Inflammatory macrophage treated with lipopolysaccharide for 1 hour (primary cell): Measurements from ENCODE around the gene RNF223.
"Not testable (repeated sequence)": the region's sequence is repeated elsewhere in the genome, so short reads cannot be mapped to it uniquely, and the experiment has no call there.

Experiments
- DNase-seq, 2 donors: peaks; one replicate each; pipeline ENCODE4 v3.0.0-alpha.2; 2020 to 2022

RNF223 gene

DNA sequence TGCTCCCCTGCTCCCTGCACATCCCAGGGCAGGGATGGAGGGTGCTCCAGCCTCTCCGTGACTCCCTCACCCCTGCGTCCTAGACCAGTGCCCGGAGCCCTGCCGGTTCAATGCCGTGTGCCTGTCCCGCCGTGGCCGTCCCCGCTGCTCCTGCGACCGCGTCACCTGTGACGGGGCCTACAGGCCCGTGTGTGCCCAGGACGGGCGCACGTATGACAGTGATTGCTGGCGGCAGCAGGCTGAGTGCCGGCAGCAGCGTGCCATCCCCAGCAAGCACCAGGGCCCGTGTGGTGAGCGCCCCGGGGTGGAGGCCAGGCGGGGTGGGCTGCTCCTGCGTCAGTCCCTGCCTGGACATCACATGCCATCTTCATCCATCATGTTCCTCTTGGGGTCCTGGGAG, 32.2 kb downstream of the RNF223 start:
- DNase-seq: no peak

DNA sequence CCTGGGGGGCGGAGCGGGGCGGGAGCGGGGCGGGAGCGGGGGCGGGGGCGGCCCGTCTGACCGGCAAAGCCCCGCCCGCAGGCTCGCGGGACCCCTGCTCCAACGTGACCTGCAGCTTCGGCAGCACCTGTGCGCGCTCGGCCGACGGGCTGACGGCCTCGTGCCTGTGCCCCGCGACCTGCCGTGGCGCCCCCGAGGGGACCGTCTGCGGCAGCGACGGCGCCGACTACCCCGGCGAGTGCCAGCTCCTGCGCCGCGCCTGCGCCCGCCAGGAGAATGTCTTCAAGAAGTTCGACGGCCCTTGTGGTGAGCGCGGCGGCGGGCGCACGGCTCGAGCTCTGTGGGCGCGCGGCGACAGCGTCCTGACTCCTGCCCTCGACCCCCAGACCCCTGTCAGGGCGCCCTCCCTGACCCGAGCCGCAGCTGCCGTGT, 33.0 kb downstream of the RNF223 start:
- no peak for DNase-seq

DNA sequence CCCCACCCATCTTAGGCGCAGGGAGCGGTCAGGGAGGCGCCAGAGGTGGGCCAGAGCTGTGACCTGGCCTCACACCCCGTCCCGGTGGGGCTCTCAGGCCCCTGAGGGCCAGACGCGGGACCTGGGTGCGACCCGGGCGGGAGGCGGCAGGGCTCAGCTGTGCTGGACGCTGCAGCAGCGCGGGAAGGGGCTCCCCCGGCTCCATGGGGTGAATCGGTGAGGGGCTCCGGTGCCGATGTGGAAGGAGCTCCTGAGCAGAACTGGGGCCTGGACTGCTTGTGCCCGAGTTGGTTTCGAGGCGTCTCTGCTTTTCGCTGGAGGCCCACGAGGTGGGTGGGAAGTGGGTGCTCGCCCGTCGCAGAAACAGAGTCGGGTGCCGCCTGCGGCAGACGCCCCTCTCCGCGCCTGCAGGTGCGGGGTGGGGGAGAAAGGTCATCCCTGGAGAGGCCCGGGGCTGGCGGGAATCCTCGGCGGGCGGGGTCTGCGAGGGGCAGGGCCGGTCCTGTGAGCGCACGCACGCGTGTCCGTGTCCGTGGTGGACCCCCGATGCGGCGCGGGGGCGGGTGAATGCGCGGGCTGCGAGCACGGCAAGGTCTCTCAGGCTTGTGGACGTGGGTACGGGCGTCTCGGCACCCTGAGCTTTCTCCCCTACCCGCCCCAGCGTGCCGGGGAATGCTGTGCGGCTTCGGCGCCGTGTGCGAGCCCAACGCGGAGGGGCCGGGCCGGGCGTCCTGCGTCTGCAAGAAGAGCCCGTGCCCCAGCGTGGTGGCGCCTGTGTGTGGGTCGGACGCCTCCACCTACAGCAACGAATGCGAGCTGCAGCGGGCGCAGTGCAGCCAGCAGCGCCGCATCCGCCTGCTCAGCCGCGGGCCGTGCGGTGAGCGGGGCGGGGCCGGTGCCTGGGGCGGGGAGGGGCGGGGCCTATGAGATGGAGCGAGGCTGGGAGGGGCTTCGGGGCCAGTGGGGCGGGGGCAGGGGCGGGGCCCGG, 33.8 kb downstream of the RNF223 start:
- peak; percentile 48 to 57 for DNase-seq

DNA sequence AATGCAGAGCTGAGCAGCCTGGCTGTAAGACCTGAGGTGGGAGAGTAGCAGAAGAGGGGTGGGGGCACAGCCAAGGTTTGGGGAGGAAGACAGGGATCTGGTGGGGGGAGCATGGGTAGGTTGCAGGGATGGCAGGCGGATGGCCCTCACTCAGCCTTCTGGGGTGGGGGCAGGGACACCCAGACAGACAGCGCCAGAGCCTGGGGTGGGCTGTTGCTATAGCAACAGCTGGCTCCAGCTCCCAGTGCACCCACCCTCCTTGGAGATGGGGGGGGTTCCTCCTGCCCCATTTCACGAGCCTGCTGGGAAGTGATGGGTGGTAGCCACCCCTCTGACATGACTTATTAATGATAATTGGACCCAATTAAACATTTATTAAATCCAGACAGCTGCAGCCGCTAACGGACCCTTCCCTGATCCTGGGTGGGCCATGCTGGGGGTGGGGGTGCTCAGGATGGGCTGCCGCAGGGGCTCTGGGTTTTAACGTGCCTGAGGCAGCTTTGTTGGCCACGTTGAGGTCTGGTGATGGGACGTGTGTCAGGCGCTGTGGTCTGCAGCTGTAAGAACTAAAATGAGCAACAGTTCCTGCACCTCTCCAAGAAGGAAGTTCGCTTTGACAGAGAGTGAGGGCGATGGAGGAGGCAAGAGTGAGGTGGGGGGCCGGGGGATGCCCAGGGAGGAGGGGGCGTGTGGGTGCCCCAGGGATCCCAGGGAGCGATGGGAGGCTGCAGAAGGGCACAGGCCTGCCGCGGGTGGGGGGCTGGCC, 34.8 kb downstream of the RNF223 start:
- peak in 1 of 2 donors; percentile 51 for DNase-seq

DNA sequence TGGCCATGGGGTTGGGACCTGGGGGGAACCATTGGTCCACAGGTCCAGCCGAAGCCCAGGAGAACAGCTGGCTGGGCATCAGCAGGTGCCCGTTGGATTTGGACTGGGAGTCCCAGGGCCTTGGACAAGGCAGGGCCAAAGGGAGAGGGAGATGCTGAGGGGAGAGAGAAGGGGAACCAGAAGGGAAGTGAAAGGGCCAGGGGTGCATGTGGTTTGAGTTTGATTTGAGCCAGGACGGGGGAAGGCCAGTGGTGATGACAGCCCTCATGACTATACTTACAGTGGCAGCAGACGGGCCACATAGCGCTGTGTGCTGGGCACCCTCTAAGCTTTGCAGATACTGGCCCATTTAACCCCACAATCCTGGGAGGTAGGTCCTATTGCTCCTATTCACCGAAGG, 35.4 kb downstream of the RNF223 start:
- DNase-seq: peak; percentile 68 to 82

DNA sequence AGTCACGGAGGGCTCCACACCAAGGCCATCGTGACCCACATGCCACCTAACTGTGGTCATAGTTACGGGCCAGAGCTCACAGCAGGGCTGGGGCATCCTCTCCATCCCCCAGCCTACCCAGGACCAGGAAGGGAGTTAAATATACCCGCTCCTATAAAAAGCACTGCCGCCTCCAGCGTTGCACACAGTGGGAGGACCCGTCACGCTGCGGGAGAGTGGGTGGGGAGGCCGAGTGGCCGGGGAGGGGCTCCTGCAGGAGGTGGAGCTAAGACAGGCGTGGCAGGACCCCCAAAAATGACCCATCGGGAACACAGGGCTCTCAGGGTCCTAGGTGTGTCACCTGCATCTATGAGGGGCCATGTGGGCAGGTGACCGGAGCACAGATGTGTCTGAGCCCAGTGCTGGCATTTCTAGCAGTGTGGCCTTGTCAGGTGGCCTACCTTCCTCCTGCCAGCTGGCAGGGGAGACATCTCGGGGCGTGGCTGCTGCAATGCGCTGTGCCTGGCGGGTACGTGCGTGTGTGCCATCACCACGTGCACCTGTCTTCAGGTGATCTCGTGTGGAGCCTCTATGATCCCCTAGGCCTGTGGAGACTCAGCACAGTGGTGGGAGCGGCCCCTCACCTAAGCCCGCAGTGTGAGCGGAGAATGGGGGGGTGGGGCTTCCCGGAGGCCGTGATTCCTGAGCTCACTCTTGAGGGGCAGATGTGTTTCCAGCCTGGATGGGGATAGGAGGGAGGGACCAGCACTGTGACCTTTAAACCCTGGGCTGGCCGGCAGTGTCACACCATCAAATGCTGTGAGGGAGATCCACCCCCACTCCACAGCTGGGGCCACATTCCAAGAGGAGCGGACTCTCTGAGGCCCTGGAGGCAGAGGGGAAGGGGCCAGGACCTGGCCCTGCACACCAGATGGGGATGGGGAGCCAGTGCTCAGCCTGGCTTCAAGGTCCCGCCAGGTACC, 36.5 kb downstream of the RNF223 start:
- no peak for DNase-seq

DNA sequence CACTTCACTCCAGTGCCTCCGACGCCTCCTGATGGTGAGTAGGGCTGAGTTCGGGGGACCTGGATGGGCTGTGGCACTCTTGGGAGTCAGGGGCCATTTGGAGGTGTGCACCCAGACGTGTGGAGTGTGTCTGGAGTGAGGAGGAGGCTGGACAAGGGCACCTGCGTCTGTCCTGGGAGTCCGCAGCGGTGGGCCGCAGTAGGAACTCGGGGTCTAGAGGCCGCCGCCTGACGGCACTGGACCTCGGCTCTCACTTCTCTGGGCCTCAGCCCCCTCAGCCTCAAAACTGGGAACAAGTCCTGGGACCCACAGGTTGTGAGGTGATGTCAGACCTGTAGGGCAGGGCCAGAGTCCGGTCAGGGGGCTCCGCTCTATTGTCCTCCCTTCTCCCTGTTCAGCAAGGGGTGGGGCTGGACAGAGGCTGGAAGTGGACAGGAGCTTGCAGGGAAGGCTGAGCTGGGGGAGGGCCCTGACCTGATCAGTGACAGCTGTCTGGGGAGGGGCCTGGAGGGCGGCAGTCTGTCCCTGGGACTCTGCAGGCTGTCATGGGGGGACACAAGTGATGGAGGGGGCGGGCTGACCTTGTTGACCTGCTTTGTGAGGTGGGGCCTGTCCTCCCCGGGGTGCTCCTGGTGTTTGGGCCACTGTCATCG, 38.7 kb downstream of the RNF223 start:
- DNase-seq: no peak

DNA sequence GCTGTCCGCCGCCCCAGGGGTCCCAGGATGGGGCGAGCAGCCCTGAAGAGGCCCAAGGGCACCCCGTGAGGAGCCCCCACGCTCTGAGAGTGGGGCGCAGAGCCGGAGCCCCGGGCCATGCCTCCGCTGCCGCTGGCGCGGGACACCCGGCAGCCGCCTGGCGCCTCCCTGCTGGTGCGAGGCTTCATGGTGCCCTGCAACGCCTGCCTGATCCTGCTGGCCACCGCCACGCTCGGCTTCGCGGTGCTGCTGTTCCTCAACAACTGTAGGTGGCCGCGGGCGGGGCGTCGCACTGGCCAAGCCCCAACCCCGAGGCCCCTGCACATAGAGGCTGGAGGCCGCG, 39.7 kb downstream of the RNF223 start:
- no peak for DNase-seq

DNA sequence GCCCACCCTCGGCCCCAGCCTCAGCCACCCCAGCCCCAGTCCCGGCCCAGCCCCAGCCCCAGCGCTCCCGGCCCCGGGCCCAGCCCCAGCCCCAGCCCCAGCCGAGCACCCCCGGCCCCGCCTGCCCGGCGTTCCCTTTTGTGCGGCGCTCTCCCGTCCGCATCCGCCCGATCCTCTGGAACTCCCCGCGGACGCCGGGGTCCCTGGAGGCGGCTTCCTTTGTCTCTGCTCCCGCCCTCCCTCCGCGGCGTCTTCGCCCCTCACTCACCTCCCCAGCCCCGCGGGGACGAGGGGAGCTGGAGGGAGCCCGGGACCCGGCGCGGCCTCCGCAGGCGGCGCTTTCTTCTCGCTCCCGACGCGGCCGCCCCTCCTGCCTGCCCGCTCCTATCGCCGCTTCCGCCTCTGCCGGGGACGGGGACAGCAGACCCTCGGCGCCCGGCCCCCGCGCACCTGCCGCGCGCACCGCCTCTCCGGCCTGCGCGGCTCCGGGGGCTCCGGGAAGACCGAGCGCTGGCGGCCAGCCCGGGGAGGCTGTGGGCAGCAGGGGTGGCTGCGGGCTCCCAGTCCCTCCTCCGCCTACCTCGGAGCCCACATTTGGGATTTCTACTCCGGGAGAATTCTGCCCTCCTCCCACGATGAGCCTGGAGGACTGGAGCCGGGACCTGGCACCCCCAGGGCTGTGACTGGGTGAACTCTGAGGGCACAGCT, 40.2 kb downstream of the RNF223 start:
- no peak for DNase-seq

DNA sequence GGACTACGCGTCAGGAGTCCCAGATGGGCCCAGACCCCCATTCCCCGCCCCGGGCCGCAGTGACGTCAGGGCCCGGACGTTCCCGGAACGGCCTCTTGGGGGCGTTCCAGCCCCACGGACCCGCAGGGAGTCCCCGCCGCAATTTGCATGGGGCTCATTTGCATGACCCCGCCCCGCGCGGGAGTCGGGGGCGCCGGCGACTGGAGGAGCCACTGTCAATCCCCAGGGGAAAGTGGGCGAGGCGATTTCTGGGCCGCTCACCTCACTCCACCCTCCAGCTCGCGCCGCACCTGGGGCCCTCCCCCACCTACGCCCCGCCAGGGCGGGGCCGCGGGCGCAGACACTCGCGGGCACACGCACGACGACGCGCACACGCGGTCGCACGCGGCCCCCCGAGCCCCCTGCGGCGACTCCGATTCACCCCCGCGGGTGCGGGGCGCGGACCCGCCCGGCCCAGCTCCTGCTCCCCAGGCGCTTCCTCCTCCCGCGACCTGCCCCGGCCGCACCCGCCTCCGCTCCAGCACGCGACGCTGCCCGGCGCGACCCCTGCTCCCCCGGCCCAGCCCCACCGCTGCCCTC, 41.0 kb downstream of the RNF223 start:
- peak; percentile 72 to 88 for DNase-seq

DNA sequence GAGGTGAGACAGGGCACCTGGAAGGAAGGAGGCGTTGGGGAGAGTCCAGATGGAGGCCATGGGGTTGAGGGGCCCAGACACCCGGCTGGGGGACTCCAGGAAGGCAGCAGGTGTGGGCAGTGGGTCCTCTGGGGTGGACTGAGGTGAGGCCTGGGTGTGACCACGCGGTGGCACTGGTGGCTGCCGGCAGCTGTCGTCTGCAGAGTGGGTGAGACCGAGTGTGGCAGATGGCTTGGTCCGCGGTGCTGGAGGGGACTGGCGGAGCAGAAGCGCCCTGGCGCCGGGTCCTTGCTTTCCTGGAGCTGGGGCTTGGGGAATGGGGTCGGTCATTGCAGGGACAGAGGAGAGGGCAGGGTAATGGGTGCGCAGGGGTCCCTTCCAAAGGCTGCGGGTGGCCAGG, 41.7 kb downstream of the RNF223 start:
- DNase-seq: no peak

DNA sequence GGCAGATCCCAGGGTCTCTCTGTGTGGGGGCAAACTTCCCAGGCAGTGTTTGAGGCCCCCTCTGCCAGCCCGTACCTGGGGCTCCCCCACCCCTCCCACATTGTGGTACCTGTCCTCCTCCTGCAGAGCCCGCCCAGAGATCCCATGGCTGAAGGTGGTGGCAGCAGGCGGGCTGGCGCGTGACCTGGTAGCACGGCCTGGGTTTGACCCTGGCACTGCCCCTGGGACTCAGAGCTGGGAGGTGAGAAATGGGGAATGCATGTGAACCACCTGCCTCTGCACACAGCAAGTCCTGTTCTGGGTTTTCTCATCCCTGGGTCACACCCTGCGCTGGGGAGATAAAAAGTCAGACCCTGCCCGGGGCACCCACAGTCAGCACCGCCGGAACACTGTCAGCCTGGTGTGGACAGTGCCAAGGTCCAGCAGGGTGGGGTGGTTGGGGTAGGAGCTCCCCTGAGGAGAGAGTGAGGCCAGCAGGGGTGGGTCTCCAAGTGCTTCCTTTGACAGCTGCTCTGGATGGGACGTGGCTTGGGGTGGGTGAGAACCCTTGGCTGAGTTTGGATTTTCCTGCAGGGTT, 42.4 kb downstream of the RNF223 start:
- no peak for DNase-seq

DNA sequence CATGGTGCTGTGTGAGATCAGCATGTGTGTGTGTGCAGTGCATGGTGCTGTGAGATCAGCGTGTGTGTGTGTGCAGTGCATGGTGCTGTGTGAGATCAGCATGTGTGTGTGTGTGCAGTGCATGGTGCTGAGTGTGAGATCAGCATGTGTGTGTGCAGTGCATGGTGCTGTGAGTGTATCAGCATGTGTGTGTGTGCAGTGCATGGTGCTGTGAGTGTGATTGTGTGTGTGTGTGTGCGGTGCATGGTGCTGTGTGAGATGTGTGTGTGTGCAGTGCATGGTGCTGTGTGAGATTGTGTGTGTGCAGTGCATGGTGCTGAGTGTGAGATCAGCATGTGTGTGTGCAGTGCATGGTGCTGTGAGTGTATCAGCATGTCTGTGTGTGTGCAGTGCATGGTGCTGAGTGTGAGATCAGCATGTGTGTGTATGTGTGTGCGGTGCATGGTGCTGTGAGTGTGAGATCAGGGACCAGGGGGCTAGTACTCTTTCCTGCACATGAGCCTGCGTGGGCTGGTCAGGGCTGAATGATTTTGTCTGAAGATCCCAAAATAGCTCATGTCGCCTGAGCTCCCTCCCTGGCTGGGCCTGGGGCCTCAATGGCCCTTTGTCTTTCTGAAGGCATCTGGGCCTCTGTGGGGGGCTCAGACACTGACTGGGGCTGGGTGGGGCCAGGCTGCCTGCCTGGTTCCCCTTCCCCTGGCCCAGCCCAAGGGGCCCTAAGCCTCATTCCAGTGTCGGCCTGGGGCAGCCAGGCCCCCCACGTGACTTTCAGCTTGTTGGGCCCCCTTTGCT, 43.0 kb downstream of the RNF223 start:
- not testable (repeated sequence) for DNase-seq

DNA sequence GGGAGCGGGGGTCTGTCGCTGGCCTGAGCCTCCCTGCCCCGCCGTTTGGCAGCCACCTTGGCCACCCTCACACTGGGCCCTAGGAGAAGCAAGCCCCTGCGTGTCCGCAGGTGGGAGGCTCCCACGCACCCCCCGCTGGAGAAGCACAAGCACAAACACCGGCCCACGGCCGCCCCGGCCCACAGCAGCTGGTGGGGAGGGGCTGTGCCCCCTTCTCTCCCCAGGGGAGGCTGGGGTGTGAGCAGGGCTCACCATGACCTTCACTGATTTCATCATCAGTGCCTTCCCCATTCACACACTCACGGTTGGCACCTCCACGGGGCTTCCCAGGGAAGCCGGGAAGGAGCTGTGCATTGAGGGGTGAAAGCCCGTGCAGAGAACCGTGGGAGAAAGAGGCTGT, 46.3 kb downstream of the RNF223 start:
- no peak for DNase-seq

DNA sequence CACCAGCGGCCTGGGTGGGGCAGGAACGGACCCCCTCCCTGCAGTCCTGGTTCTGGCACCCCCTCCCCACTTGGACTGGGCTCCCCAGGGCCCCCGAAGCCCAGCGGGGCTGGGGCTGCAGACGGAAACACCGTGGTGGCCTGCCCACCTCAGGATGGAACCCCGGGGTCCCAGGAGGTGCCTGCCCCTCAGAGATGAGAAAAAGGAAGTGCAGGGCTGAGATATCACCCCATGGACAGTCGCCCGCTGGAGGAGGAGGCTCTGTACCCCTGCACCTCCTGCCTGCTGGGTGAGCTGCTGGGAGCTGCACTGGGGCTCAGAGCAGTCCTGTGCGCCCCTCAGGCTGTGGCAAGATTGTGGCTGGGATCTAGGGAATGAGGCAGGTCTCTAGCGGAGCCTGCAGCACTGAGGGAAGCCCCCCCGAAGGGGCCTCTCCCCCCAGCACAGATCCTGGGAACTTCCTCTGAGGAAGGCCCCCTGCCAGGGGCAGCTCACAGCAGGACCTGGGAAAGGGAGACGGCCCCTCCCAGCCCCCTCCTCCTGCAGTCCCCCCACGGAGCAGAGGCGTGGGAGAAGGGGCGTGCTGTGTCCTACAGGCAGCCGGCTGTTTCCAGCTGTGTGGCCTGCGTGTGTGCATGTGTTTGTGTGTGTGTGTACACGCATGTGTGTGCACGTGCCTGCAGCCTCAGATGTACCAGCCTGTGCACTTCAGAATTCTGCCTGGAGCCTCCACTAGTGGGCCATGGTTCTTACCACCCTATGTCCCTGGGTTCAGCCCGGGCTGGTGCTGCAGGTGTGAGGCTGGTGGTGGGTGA, 47.3 kb downstream of the RNF223 start:
- DNase-seq: no peak

DNA sequence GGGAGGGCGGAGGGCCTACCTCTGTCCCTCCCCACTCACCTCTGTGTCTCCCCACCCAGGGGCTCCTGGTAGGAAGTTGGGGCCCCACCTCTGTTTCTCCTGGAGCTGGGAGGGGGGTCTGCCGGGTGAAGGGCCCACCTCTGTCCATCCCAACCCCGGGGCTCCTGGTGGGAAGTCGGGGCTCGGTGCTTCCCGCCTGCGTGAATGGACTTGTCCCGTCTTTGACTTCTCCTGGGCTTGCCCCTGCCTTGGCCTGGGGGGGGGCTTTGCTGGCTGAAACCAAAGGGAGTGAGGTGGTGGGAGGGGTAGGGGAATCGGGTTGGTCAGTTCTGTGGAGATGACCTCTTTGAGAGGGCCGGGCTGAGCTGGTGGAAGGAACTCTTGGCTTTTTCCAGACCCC, 48.4 kb downstream of the RNF223 start:
- DNase-seq: no peak

DNA sequence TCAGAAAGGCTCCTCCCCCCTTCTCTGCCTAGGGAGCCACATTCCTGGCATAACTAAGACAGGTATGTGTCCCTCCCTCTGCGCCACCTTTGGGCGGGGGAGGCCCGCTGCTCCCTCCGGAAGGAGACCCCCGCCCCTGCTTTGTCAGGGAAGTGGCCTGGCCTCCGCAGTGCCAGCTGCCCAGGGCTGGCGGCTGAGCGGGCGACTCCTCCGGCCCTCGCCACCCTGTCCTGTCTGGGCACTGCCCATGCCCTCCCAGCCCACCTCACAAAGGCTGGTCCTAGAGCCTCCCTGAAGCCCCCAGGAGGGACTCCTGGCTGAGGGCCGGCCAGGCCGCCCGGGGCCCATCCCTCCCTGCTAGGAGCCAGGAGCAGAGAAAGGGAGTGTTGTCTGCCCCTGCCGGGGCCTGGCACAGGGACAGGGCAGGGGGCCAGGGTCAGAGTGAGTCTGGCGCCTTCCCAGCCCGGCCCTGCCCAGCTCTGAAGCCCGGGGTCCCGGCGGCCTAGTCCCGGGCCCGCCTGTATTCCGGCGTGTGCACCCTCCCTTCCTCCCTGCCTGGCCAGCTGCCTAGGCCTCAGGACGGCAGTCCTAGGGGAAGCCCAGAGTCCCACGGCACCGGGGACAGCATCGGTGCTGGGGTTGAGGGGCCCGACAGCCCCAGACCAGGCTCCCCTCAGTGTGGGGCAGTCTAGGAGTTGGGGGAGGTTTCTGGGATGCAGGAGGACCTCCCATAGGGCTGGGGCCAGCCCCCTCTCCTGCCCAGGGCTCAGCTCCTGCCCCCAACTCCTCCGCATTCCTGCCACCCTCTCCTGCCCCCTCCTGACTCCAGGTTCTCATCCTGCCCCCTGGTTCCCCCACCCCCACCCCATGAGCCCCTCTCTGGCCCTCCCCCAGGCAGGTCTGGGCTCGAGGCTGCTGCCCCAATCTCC, 49.1 kb downstream of the RNF223 start:
- DNase-seq: no peak
